NB4 (cell line): ENCODE measurements around the gene LRRC28.

Experiments used
- DNase-seq: peaks from one replicate; pipeline ENCODE4 v3.0.0; 2010; ENCODE audit warnings: low read depth
- H3K4me3 ChIP-seq: one replicate; pipeline ENCODE4 v1.5.1; 2011; ENCODE audit warnings: mild to moderate bottlenecking, low read depth, low read length, moderate library complexity
- MYC ChIP-seq: IDR thresholded peaks from 2 replicates; pipeline ENCODE4 v1.6.1; 2011; ENCODE audit warnings: low read depth, low read length
- POLR2A ChIP-seq: IDR thresholded peaks from 2 replicates; pipeline ENCODE4 v1.6.1; 2011; ENCODE audit warnings: mild to moderate bottlenecking; ENCODE audit not compliant: insufficient read length; ENCODE audit errors: extremely low read depth
- TF ChIP-seq, protein P1 (sequence below): IDR thresholded peaks from 2 replicates; pipeline ENCODE4 v1.6.1; 2011; ENCODE audit warnings: low read depth, low read length
- TF ChIP-seq, protein P2 (sequence below): IDR thresholded peaks from one replicate; pipeline ENCODE4 v1.5.1; 2012; ENCODE audit warnings: low read depth, low read length

The LRRC28 gene

DNA sequence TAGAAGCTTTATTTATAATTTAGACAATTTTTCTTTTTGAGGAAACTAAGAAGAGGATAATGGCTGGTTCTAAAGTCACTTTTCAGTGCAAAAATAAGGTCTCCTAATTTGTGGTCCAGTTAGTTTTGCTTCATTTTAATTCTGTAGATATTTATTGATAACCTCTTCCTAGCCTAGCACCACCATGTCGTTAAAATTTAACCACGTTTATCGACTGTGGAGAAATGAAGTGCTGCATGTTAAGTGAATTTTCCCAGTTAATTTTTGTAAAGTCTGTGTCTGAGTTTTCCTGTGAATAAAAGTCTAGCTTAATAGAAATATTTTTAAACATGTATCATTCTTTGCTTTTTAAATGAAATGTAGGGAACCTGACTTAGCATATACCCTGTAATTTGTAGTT lies 16.7 kb downstream of the LRRC28 start:
- DNase-seq: no peak
- TF ChIP-seq, protein P1, sequence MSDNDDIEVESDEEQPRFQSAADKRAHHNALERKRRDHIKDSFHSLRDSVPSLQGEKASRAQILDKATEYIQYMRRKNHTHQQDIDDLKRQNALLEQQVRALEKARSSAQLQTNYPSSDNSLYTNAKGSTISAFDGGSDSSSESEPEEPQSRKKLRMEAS: no peak
- no peak for TF ChIP-seq POLR2A
- TF ChIP-seq, protein P2, sequence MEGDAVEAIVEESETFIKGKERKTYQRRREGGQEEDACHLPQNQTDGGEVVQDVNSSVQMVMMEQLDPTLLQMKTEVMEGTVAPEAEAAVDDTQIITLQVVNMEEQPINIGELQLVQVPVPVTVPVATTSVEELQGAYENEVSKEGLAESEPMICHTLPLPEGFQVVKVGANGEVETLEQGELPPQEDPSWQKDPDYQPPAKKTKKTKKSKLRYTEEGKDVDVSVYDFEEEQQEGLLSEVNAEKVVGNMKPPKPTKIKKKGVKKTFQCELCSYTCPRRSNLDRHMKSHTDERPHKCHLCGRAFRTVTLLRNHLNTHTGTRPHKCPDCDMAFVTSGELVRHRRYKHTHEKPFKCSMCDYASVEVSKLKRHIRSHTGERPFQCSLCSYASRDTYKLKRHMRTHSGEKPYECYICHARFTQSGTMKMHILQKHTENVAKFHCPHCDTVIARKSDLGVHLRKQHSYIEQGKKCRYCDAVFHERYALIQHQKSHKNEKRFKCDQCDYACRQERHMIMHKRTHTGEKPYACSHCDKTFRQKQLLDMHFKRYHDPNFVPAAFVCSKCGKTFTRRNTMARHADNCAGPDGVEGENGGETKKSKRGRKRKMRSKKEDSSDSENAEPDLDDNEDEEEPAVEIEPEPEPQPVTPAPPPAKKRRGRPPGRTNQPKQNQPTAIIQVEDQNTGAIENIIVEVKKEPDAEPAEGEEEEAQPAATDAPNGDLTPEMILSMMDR: no peak
- no peak for TF ChIP-seq MYC

DNA sequence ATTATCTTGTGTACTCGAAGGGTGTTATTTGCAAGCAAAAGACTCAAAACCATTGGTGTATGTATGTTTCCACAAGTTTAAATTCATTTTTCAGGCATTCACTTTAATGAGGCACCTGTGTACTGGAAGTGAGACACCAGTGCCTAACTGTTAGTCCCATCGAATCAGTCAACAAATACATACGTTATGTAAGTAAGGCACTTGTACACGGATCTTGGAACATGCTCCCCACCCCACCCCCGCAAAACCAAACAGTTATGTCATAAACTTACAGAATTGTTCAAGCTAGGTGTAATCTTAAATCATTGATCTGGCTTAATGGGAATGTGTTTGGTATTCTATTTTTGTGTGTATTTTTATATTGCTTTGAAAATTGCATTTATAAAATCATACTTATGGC lies 17.1 kb downstream of the LRRC28 start:
- DNase-seq: no peak
- TF ChIP-seq MYC: no peak
- TF ChIP-seq, protein P1: no peak
- TF ChIP-seq POLR2A: no peak
- TF ChIP-seq, protein P2: no peak
- no peak overlapping the region for H3K4me3 ChIP-seq

More for the DNA sequence above, 16.7 kb downstream of the LRRC28 start:
- no peak overlapping the region for H3K4me3 ChIP-seq

DNA sequence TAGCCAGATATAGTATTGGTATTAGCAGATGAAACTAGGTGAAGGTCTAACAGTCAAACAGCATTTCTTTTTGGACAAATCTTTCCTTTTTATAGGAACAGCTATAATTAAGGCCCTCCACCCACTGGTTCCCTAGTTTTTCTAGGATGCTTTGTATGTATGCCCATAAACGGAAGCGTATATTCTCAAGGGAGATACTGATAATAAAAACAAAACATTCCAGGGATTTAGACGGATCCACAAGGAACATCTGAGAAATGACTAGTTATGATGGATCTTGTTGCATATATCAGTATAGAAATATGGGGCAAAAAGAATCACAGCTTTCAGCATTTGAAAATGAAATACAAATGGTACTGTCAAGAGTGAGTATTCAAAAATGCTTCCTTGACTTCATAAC lies 22.5 kb downstream of the LRRC28 start:
- TF ChIP-seq MYC (no peak), POLR2A (no peak)
- TF ChIP-seq, protein P1: no peak
- TF ChIP-seq, protein P2: no peak
- H3K4me3 ChIP-seq: no peak overlapping the region
- no peak for DNase-seq

DNA sequence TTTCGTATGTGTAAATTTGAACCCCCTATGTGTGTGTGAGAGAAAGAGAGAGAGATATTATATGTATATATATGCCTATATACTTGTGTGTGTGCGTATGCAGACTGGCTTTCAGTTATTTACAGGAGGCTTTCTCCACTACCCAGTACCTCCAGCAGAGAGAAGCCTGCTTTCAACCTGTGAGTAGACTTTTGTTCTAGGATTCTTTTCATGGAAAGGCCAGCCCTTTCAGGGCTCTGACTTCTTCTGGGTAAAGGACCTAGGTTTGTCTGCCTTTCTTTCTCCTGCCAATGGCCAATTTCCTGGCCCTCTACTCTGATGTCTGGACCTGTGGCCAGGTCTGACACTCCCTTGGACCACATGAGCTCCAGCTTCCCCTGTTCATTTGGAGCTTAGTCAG lies 23.8 kb downstream of the LRRC28 start:
- no peak for TF ChIP-seq MYC
- TF ChIP-seq POLR2A: no peak
- TF ChIP-seq, protein P1: no peak
- TF ChIP-seq, protein P2: no peak
- no peak for DNase-seq
- no peak overlapping the region for H3K4me3 ChIP-seq

DNA sequence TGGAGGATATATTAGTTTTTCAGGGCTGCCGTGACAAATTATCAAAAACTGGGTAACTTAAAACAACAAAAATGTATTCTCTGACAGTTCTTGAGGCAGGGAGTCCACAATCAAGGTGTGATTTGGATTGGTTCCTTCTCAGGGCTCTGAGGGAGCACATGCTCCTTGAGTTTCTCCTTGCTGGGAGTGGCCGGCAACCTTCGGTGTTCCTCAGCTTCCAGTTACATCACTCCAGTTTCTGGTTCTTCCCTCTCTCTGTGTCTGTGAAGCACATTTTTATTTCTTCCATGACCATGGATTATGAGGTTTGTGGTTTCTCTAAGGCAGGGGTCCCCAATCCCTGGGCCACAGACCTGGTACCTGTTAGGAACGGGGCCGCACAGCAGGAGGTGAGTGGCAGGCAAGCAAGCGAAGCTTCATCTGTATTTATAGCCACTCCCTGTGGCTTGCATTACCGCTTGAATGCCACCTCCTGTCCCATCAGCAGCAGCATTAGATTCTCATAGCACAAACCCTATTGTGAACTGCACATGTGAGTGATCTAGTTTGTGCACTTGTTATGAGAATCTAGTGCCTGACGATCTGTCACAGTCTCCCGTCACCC lies 24.3 kb downstream of the LRRC28 start:
- no peak overlapping the region for H3K4me3 ChIP-seq
- no peak for DNase-seq
- TF ChIP-seq, protein P2: no peak
- no peak for TF ChIP-seq MYC
- TF ChIP-seq POLR2A: no peak
- TF ChIP-seq, protein P1: no peak

DNA sequence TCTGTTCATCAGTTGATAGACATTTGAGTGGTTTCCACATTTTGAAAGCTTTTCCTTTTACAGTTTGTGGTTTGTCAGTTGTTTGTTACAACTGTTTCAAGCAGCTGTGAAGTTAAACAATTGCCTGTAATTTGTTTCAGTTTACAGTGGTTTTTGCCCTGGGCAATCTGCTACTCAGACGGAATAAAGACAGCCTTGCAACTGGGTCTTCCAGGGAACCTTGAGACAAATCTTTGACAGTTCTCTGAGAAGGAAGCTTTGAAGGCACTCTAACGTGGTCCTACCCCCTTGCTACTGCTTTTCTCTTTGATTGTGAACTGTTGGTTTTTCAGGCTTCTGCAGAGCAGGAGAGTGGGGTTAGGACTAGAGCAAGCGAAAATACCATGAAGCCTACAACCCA lies 28.0 kb downstream of the LRRC28 start:
- no peak overlapping the region for H3K4me3 ChIP-seq
- peak; percentile 33 for DNase-seq
- TF ChIP-seq, protein P2: no peak
- TF ChIP-seq MYC: no peak
- TF ChIP-seq, protein P1: no peak
